ENCODE measurements around the gene SGPL1.

SGPL1 gene

GRCh38 chr10:70820976-70821750 lies 5.4 kb downstream of the SGPL1 start:
- no peak for TF ChIP-seq CTCF (IDR thresholded peaks at IDR 0.05; ENCODE audit: insufficient read depth, low read depth, low read length, missing control alignments)
- H3K4me3 ChIP-seq (ENCODE audit: low read depth, low read length), result no peak overlapping the region
- DNase-seq (ENCODE audit: low read depth), result no peak

- H3K4me3 ChIP-seq (ENCODE audit: low read depth, low read length), result no peak overlapping the region
- no peak for TF ChIP-seq CTCF (IDR thresholded peaks at IDR 0.05; ENCODE audit: insufficient read depth, low read depth, low read length, missing control alignments)
- no peak for DNase-seq (ENCODE audit: low read depth)
These were observed 6.5 kb downstream of the SGPL1 start for GRCh38 chr10:70822076-70822820.

- no peak for TF ChIP-seq CTCF (IDR thresholded peaks at IDR 0.05; ENCODE audit: insufficient read depth, low read depth, low read length, missing control alignments)
- no peak for DNase-seq (ENCODE audit: low read depth)
- no peak overlapping the region for H3K4me3 ChIP-seq (ENCODE audit: low read depth, low read length)
These were observed 11.5 kb downstream of the SGPL1 start for GRCh38 chr10:70827086-70827757.

- H3K4me3 ChIP-seq (ENCODE audit: low read depth, low read length), result no peak overlapping the region
- no peak for DNase-seq (ENCODE audit: low read depth)
- no peak for TF ChIP-seq CTCF (IDR thresholded peaks at IDR 0.05; ENCODE audit: insufficient read depth, low read depth, low read length, missing control alignments)
These were observed 13.2 kb downstream of the SGPL1 start for GRCh38 chr10:70828923-70829322.

GRCh38 chr10:70829543-70829942 lies 13.8 kb downstream of the SGPL1 start:
- H3K4me3 ChIP-seq (ENCODE audit: low read depth, low read length), result no peak overlapping the region
- DNase-seq (ENCODE audit: low read depth), result no peak
- no peak for TF ChIP-seq CTCF (IDR thresholded peaks at IDR 0.05; ENCODE audit: insufficient read depth, low read depth, low read length, missing control alignments)

GRCh38 chr10:70830164-70830563 lies 14.4 kb downstream of the SGPL1 start:
- no peak overlapping the region for H3K4me3 ChIP-seq (ENCODE audit: low read depth, low read length)
- TF ChIP-seq CTCF (IDR thresholded peaks at IDR 0.05; ENCODE audit: insufficient read depth, low read depth, low read length, missing control alignments), result no peak
- DNase-seq (ENCODE audit: low read depth), result no peak
